RCC 7860 (cell line): Measurements from ENCODE around the gene ATP6V1B1.

Experiments used
- DNase-seq: peaks from one replicate; pipeline ENCODE4 v3.0.0-alpha.2; 2015; ENCODE audit warnings: low spot score
- FAIRE-seq: peaks from 2 replicates; lab custom pipeline; 2012; peaks lifted over from hg19 to GRCh38; lab: Jason Lieb, UNC

The ATP6V1B1 gene

GRCh38 chr2:70964596-70965386, 29.1 kb downstream of the ATP6V1B1 start:
- no peak for DNase-seq
- FAIRE-seq = no peak

GRCh38 chr2:70965506-70965905, 29.8 kb downstream of the ATP6V1B1 start:
- DNase-seq (no peak), FAIRE-seq (no peak)

- DNase-seq = no peak
- FAIRE-seq = no peak
Measured at GRCh38 chr2:70966681-70967080, 31.0 kb downstream of the ATP6V1B1 start.

- FAIRE-seq = no peak
- DNase-seq = no peak
Measured at GRCh38 chr2:70967189-70967588, 31.5 kb downstream of the ATP6V1B1 start.

GRCh38 chr2:70974592-70974991, 38.9 kb downstream of the ATP6V1B1 start:
- FAIRE-seq (no peak), DNase-seq (no peak)

GRCh38 chr2:70975237-70975636, 39.5 kb downstream of the ATP6V1B1 start:
- FAIRE-seq = no peak

GRCh38 chr2:70977605-70978205, 42.0 kb downstream of the ATP6V1B1 start:
- no peak for DNase-seq
- FAIRE-seq = no peak

More at GRCh38 chr2:70975237-70975636, 39.5 kb downstream of the ATP6V1B1 start:
- no peak for DNase-seq

- no peak for DNase-seq
- no peak for FAIRE-seq
Measured at GRCh38 chr2:70978341-70979179, 42.9 kb downstream of the ATP6V1B1 start, which contains the start of gene ANKRD53. TSS of gene ANKRD53 (plus strand) at chr2:70978630. CDS start at chr2:70978646, 16 bp downstream.

- FAIRE-seq = no peak
Measured at GRCh38 chr2:70979180-70979488, 43.4 kb downstream of the ATP6V1B1 start.

GRCh38 chr2:70979626-70980025, 43.9 kb downstream of the ATP6V1B1 start:
- FAIRE-seq (no peak), DNase-seq (no peak)

More at GRCh38 chr2:70979180-70979488, 43.4 kb downstream of the ATP6V1B1 start:
- DNase-seq = no peak

- no peak for DNase-seq
- FAIRE-seq = no peak
Measured at GRCh38 chr2:70981421-70981820, 45.7 kb downstream of the ATP6V1B1 start.

GRCh38 chr2:70981866-70982810, 46.4 kb downstream of the ATP6V1B1 start:
- DNase-seq (no peak), FAIRE-seq (no peak)

- FAIRE-seq = no peak
- DNase-seq = no peak
Measured at GRCh38 chr2:70982971-70983370, 47.3 kb downstream of the ATP6V1B1 start.

GRCh38 chr2:70983506-70984227, 48.0 kb downstream of the ATP6V1B1 start:
- FAIRE-seq (no peak), DNase-seq (no peak)

GRCh38 chr2:70984228-70984575, 48.5 kb downstream of the ATP6V1B1 start:
- FAIRE-seq = no peak
- no peak for DNase-seq

GRCh38 chr2:70984576-70985282, 49.0 kb downstream of the ATP6V1B1 start:
- DNase-seq = no peak

GRCh38 chr2:70985283-70985688, 49.6 kb downstream of the ATP6V1B1 start:
- FAIRE-seq = no peak
- DNase-seq = no peak

More at GRCh38 chr2:70984576-70985282, 49.0 kb downstream of the ATP6V1B1 start:
- no peak for FAIRE-seq

- DNase-seq (no peak), FAIRE-seq (no peak)
Measured at GRCh38 chr2:70985956-70986355, 50.3 kb downstream of the ATP6V1B1 start.

GRCh38 chr2:70986499-70987189, 50.9 kb downstream of the ATP6V1B1 start:
- FAIRE-seq (no peak), DNase-seq (no peak)
